ENCODE data around the gene CCDC91.

CCDC91 gene

GRCh38 chr12:28540324-28540714 lies 350.1 kb downstream of the CCDC91 start:
- Mint-ChIP-seq H3K27me3 (no peaks in the 10 kb centered on the region), H3K9me3 (peaks cover 4% of the 10 kb centered on the region), H3K4me3 (no peak overlapping the region), H3K4me1 (ENCODE audit: low read depth) (peaks cover 32% of the 10 kb centered on the region), H3K27ac (no peak overlapping the region), H3K36me3 (ENCODE audit: low read depth) (peaks cover 14% of the 10 kb centered on the region)

- peaks cover 4% of the 10 kb centered on the region for H3K9me3 Mint-ChIP-seq
- H3K4me3 Mint-ChIP-seq = peak overlapping the region; percentile 43
- H3K4me1 Mint-ChIP-seq (ENCODE audit: low read depth) = peaks cover 23% of the 10 kb centered on the region
- peaks cover 9% of the 10 kb centered on the region for H3K36me3 Mint-ChIP-seq (ENCODE audit: low read depth)
- H3K27ac Mint-ChIP-seq = no peak overlapping the region
- no peaks in the 10 kb centered on the region for H3K27me3 Mint-ChIP-seq
Observed at GRCh38 chr12:28543021-28543890, 353.0 kb downstream of the CCDC91 start.

GRCh38 chr12:28550757-28551704 lies 360.8 kb downstream of the CCDC91 start:
- Mint-ChIP-seq H3K27me3 (no peaks in the 10 kb centered on the region), H3K4me1 (ENCODE audit: low read depth) (peaks cover 5% of the 10 kb centered on the region), H3K36me3 (ENCODE audit: low read depth) (peaks cover 12% of the 10 kb centered on the region), H3K9me3 (no peaks in the 10 kb centered on the region), H3K4me3 (no peak overlapping the region), H3K27ac (no peak overlapping the region)

GRCh38 chr12:28552251-28552970 lies 362.2 kb downstream of the CCDC91 start:
- peak overlapping the region; percentile 67 for H3K27ac Mint-ChIP-seq

GRCh38 chr12:28555748-28556147 lies 365.5 kb downstream of the CCDC91 start:
- H3K9me3 Mint-ChIP-seq = no peaks in the 10 kb centered on the region

More at GRCh38 chr12:28552251-28552970, 362.2 kb downstream of the CCDC91 start:
- no peaks in the 10 kb centered on the region for H3K9me3 Mint-ChIP-seq
- peaks cover 12% of the 10 kb centered on the region for H3K36me3 Mint-ChIP-seq (ENCODE audit: low read depth)
- no peaks in the 10 kb centered on the region for H3K27me3 Mint-ChIP-seq
- H3K4me3 Mint-ChIP-seq = no peak overlapping the region
- H3K4me1 Mint-ChIP-seq (ENCODE audit: low read depth) = peaks cover 5% of the 10 kb centered on the region

GRCh38 chr12:28558250-28558649 lies 368.0 kb downstream of the CCDC91 start:
- no peak overlapping the region for H3K27ac Mint-ChIP-seq
- H3K4me1 Mint-ChIP-seq (ENCODE audit: low read depth) = no peaks in the 10 kb centered on the region
- no peak overlapping the region for H3K4me3 Mint-ChIP-seq
- H3K9me3 Mint-ChIP-seq = no peaks in the 10 kb centered on the region
- H3K36me3 Mint-ChIP-seq (ENCODE audit: low read depth) = peaks cover 19% of the 10 kb centered on the region
- H3K27me3 Mint-ChIP-seq = no peaks in the 10 kb centered on the region

More at GRCh38 chr12:28555748-28556147, 365.5 kb downstream of the CCDC91 start:
- H3K27me3 Mint-ChIP-seq = no peaks in the 10 kb centered on the region
- H3K4me3 Mint-ChIP-seq = no peak overlapping the region
- H3K27ac Mint-ChIP-seq = no peak overlapping the region
- peaks cover 25% of the 10 kb centered on the region for H3K36me3 Mint-ChIP-seq (ENCODE audit: low read depth)
- peaks cover 5% of the 10 kb centered on the region for H3K4me1 Mint-ChIP-seq (ENCODE audit: low read depth)

GRCh38 chr12:28563286-28563685 lies 373.0 kb downstream of the CCDC91 start:
- no peaks in the 10 kb centered on the region for H3K27me3 Mint-ChIP-seq
- H3K4me1 Mint-ChIP-seq (ENCODE audit: low read depth) = no peaks in the 10 kb centered on the region
- H3K9me3 Mint-ChIP-seq = no peaks in the 10 kb centered on the region
- no peak overlapping the region for H3K27ac Mint-ChIP-seq
- peaks cover 8% of the 10 kb centered on the region for H3K36me3 Mint-ChIP-seq (ENCODE audit: low read depth)
- no peak overlapping the region for H3K4me3 Mint-ChIP-seq

GRCh38 chr12:28563936-28564335 lies 373.7 kb downstream of the CCDC91 start:
- Mint-ChIP-seq H3K27ac (no peak overlapping the region), H3K4me3 (no peak overlapping the region)

GRCh38 chr12:28568118-28568517 lies 377.9 kb downstream of the CCDC91 start:
- H3K27ac Mint-ChIP-seq = no peak overlapping the region
- H3K36me3 Mint-ChIP-seq (ENCODE audit: low read depth) = no peaks in the 10 kb centered on the region
- no peak overlapping the region for H3K4me3 Mint-ChIP-seq
- no peaks in the 10 kb centered on the region for H3K27me3 Mint-ChIP-seq
- no peaks in the 10 kb centered on the region for H3K4me1 Mint-ChIP-seq (ENCODE audit: low read depth)
- no peaks in the 10 kb centered on the region for H3K9me3 Mint-ChIP-seq

More at GRCh38 chr12:28563936-28564335, 373.7 kb downstream of the CCDC91 start:
- no peaks in the 10 kb centered on the region for H3K9me3 Mint-ChIP-seq
- H3K4me1 Mint-ChIP-seq (ENCODE audit: low read depth) = no peaks in the 10 kb centered on the region
- H3K27me3 Mint-ChIP-seq = no peaks in the 10 kb centered on the region
- peaks cover 2% of the 10 kb centered on the region for H3K36me3 Mint-ChIP-seq (ENCODE audit: low read depth)

GRCh38 chr12:28568704-28569103 lies 378.4 kb downstream of the CCDC91 start:
- Mint-ChIP-seq H3K4me1 (ENCODE audit: low read depth) (no peaks in the 10 kb centered on the region), H3K9me3 (no peaks in the 10 kb centered on the region), H3K27me3 (no peaks in the 10 kb centered on the region), H3K27ac (no peak overlapping the region), H3K4me3 (no peak overlapping the region), H3K36me3 (ENCODE audit: low read depth) (no peaks in the 10 kb centered on the region)

GRCh38 chr12:28569698-28570411 lies 379.6 kb downstream of the CCDC91 start:
- H3K4me3 Mint-ChIP-seq = no peak overlapping the region
- H3K27me3 Mint-ChIP-seq = no peaks in the 10 kb centered on the region
- H3K27ac Mint-ChIP-seq = no peak overlapping the region
- H3K4me1 Mint-ChIP-seq (ENCODE audit: low read depth) = no peaks in the 10 kb centered on the region
- no peaks in the 10 kb centered on the region for H3K9me3 Mint-ChIP-seq
- no peaks in the 10 kb centered on the region for H3K36me3 Mint-ChIP-seq (ENCODE audit: low read depth)

- H3K27me3 Mint-ChIP-seq = no peaks in the 10 kb centered on the region
- no peak overlapping the region for H3K27ac Mint-ChIP-seq
- no peaks in the 10 kb centered on the region for H3K4me1 Mint-ChIP-seq (ENCODE audit: low read depth)
- no peak overlapping the region for H3K4me3 Mint-ChIP-seq
- H3K36me3 Mint-ChIP-seq (ENCODE audit: low read depth) = no peaks in the 10 kb centered on the region
- no peaks in the 10 kb centered on the region for H3K9me3 Mint-ChIP-seq
Observed at GRCh38 chr12:28570811-28571210, 380.6 kb downstream of the CCDC91 start.

- Mint-ChIP-seq H3K9me3 (no peaks in the 10 kb centered on the region), H3K4me1 (ENCODE audit: low read depth) (no peaks in the 10 kb centered on the region), H3K27ac (no peak overlapping the region), H3K36me3 (ENCODE audit: low read depth) (no peaks in the 10 kb centered on the region), H3K27me3 (no peaks in the 10 kb centered on the region), H3K4me3 (no peak overlapping the region)
Observed at GRCh38 chr12:28574746-28575592, 384.7 kb downstream of the CCDC91 start.

All from stimulated activated naive CD8-positive, alpha-beta T cell treated with anti-CD3 and anti-CD28 coated beads, Interleukin-15, Interleukin-2, amounts not matched to agents 100 ng/mL and 50 ng/mL, for 24 hours (primary cell).